Measurements from ENCODE around the gene MOB2. TPM values are rescaled to one million over a fixed set of nuclear protein-coding genes. Genes with fewer than 3 reads are reported as not detected.

MOB2 gene
- polyA plus RNA-seq, 3 donors = 22.1 to 44.1 (median 22.5) TPM

DNA sequence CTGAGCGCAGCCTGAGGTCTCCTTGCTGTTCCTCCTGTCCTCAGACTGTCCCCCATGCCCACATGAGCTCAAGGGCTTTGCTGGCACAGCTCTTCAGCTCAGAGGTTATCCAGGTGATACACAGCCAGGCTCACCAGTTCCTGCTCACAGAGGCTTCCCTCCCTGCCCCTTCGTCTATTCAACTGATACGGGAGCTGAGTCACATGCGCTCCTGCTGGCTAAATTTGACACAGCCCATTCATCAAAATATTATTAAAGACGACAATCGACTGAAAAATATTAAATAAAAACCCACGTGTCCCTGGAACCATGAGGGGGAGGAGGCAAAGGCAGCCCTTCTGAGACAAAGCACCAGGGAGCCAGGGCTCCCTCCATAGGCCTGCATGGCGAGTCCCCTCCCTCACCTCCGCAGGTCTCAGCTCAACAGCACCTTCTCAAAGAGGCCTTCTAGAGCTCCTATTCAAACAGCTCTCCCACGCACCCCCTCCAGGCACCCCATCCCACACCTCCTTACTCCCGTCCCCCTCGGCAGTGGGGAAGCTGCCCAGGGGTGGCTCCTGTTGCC, 45.0 kb upstream of the MOB2 start:
- peaks cover 26 to 45% of the 10 kb centered on the region in 2 donors for H3K36me3 Mint-ChIP-seq
- no peaks in the 10 kb centered on the region for H3K27me3 Mint-ChIP-seq (ENCODE audit: low read depth in 3 of 3)
- Histone ChIP-seq H3K9me3 (replicated peaks in 1 of 2; ENCODE audit: control insufficient read depth in 1 of 2, insufficient read depth in 1 of 2, low read length in 2 of 2) (no peaks in the 10 kb centered on the region), H3K27me3 (ENCODE audit: control insufficient read depth in 2 of 2, insufficient read depth in 2 of 2, low read length in 2 of 2) (no peaks in the 10 kb centered on the region), H3K79me2 (ENCODE audit: insufficient read depth, low read length) (peaks cover 91% of the 10 kb centered on the region), H4K20me1 (ENCODE audit: insufficient read depth, low read length) (peaks cover 99% of the 10 kb centered on the region), H3K36me3 (replicated peaks in 1 of 2; ENCODE audit: control insufficient read depth in 1 of 2, insufficient read depth in 2 of 2, low read length in 2 of 2) (peaks cover 23 to 46% of the 10 kb centered on the region in 2 donors), H3K27ac (ENCODE audit: low read depth in 1 of 2, low read length in 2 of 2) (no peak overlapping the region), H3K4me2 (replicated peaks; ENCODE audit: extremely low read depth, low read length, poor library complexity, severe bottlenecking) (no peak overlapping the region), H2AFZ (ENCODE audit: insufficient read depth, low read depth, low read length, poor library complexity, severe bottlenecking) (no peak overlapping the region), H3K4me1 (ENCODE audit: control insufficient read depth in 1 of 2, insufficient read depth in 2 of 2, low read length in 2 of 2) (no peaks in the 10 kb centered on the region), H3K9ac (ENCODE audit: insufficient read depth, low read length, poor library complexity, severe bottlenecking) (no peak overlapping the region), H3K4me3 (replicated peaks in 1 of 3; ENCODE audit: low read depth in 2 of 3, low read length in 3 of 3) (no peak overlapping the region)
- intact Hi-C loops (cut with micrococcal nuclease) = no loop called here
- over 99% methylated on average over 9 of the region's 12 CpGs for WGBS (ENCODE audit: insufficient coverage)
- no peak overlapping the region for H3K4me3 Mint-ChIP-seq
- H3K4me1 Mint-ChIP-seq = peaks cover 2% of the 10 kb centered on the region
- peak overlapping the region in 3 of 7 donors; percentile 9 to 83 (median 46) for H3K27ac Mint-ChIP-seq
- no peaks in the 10 kb centered on the region for H3K9me3 Mint-ChIP-seq
- no peak for DNase-seq
- TF ChIP-seq, protein P1, sequence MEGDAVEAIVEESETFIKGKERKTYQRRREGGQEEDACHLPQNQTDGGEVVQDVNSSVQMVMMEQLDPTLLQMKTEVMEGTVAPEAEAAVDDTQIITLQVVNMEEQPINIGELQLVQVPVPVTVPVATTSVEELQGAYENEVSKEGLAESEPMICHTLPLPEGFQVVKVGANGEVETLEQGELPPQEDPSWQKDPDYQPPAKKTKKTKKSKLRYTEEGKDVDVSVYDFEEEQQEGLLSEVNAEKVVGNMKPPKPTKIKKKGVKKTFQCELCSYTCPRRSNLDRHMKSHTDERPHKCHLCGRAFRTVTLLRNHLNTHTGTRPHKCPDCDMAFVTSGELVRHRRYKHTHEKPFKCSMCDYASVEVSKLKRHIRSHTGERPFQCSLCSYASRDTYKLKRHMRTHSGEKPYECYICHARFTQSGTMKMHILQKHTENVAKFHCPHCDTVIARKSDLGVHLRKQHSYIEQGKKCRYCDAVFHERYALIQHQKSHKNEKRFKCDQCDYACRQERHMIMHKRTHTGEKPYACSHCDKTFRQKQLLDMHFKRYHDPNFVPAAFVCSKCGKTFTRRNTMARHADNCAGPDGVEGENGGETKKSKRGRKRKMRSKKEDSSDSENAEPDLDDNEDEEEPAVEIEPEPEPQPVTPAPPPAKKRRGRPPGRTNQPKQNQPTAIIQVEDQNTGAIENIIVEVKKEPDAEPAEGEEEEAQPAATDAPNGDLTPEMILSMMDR (IDR thresholded peaks at IDR 0.05) = no peak

DNA sequence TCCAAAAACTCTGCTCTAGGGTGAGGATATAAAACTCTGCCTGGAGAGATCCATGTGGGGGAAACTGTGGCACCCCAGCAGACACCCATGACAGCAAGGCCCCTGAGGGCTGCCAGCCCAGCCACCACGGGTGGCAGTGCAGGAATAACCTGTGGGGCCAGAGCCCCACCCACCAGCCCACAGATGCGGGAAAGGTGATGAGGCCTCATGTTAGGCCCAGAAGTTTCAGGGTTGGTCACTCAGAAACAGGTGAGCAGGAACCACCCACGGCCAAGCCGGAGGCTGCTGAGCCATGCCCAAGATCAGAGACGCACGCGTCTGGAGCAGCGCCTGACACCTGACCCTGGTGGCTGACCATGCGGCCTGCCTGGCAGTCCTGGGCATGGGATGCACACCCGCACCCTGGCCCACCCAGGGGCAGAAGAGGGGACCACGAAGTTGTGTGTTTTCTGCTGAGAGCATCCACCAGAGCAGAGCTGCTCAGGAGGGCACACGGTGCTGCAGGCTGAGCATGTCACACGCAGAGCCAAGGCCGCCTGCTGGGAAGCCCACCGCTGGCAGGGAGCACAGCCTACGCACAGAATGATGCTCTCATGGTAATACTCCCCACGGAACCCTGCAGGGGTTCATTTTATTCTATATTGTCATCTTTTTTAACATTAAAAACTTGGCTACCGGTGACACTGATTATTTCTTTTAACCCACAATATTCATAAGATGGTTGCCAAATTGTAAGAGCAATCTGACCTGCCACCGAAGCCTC, 44.3 kb upstream of the MOB2 start:
- no peak overlapping the region for H3K4me3 ChIP-seq (replicated peaks in 1 of 3; ENCODE audit: low read depth in 2 of 3, low read length in 3 of 3)
- no peak overlapping the region for H3K27ac Mint-ChIP-seq
- WGBS (ENCODE audit: insufficient coverage) = 99% methylated on average over 17 of the region's 19 CpGs

More for the DNA sequence above, 44.3 kb upstream of the MOB2 start:
- TF ChIP-seq, protein P1 (IDR thresholded peaks at IDR 0.05) = no peak
- peaks cover 25 to 40% of the 10 kb centered on the region in 2 donors for H3K36me3 Mint-ChIP-seq
- peaks cover 3% of the 10 kb centered on the region for H3K4me1 Mint-ChIP-seq
- H2AFZ ChIP-seq (ENCODE audit: insufficient read depth, low read depth, low read length, poor library complexity, severe bottlenecking) = no peak overlapping the region
- H3K4me2 ChIP-seq (replicated peaks; ENCODE audit: extremely low read depth, low read length, poor library complexity, severe bottlenecking) = no peak overlapping the region
- H3K9me3 Mint-ChIP-seq = no peaks in the 10 kb centered on the region
- no peak overlapping the region for H3K4me3 Mint-ChIP-seq
- DNase-seq = no peak
- no peaks in the 10 kb centered on the region for H3K27me3 Mint-ChIP-seq (ENCODE audit: low read depth in 3 of 3)
- no peaks in the 10 kb centered on the region for H3K27me3 ChIP-seq (ENCODE audit: control insufficient read depth in 2 of 2, insufficient read depth in 2 of 2, low read length in 2 of 2)
- H3K79me2 ChIP-seq (ENCODE audit: insufficient read depth, low read length) = peaks cover 89% of the 10 kb centered on the region
- peaks cover 23 to 42% of the 10 kb centered on the region in 2 donors for H3K36me3 ChIP-seq (replicated peaks in 1 of 2; ENCODE audit: control insufficient read depth in 1 of 2, insufficient read depth in 2 of 2, low read length in 2 of 2)
- H4K20me1 ChIP-seq (ENCODE audit: insufficient read depth, low read length) = peaks cover 99% of the 10 kb centered on the region
- H3K27ac ChIP-seq (ENCODE audit: low read depth in 1 of 2, low read length in 2 of 2) = no peak overlapping the region
- H3K4me1 ChIP-seq (ENCODE audit: control insufficient read depth in 1 of 2, insufficient read depth in 2 of 2, low read length in 2 of 2) = no peaks in the 10 kb centered on the region
- no peak overlapping the region for H3K9ac ChIP-seq (ENCODE audit: insufficient read depth, low read length, poor library complexity, severe bottlenecking)
- intact Hi-C loops (cut with micrococcal nuclease) = no loop called here
- no peaks in the 10 kb centered on the region for H3K9me3 ChIP-seq (replicated peaks in 1 of 2; ENCODE audit: control insufficient read depth in 1 of 2, insufficient read depth in 1 of 2, low read length in 2 of 2)

All from CD14-positive monocyte (primary cell).